ENCODE measurements around the gene PTGR3. TPM values are rescaled to one million over a fixed set of nuclear protein-coding genes. Genes with fewer than 3 reads are reported as not detected.

Gene PTGR3
- total RNA-seq, 1 experiment from 2014 or later = 31.7 TPM

DNA sequence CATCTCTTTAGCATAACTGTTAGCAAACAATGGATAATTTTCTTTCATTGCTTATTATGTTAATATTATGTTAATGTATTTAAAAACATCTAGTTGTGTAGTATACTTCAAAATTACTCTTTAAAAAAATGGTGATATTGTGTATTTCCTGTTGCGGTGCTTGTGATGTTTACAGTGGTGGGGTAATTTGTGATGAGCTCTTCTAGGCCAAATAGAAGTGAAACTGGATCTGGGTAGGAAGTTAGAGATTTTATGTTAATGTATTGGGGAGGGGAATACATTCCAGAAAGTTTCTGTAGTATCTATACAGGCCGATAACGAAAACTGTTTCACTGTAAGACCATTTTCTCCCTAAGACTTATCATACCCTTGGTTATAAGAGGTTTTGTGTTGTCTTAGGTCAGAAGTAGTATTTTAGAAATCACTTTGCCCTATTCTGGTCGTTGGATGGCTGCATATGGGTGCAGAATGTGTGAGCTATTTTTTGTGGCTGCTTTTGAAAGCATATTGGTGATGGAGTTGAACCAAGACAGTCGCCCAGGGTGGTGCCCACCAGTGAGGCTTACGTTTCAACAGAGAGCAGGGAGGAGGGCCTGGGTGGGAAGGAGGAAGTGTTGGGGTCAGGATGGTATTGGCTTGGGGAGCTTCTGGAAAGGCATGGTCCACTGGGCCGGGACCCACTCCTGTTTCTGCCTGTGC is 7.4 kb upstream of the PTGR3 start:
- Mint-ChIP-seq H3K36me3 (ENCODE audit: insufficient read depth, unreplicated experiment) (peaks cover 10% of the 10 kb centered on the region), H3K4me1 (ENCODE audit: low read depth, unreplicated experiment) (peaks cover 47% of the 10 kb centered on the region)

DNA sequence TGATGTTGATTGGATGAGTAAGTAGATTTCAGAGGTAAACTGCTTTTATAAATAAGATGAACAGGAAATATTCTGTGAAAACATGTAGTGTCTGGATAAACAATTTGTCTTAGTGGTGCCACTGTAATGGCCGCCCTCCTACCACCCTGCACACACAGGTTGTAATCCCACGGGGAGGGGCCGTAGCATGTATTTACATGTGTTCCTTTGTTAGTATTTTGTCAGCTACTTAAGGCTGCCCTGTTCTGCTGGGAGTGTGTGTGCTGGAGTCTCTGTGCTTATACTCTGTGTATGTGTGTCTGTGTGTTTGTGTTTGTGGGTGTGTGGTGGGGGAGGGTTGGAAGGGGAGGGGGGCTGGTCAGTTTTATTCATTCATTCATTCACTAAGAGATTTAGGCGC is 6.7 kb upstream of the PTGR3 start:
- H3K4me3 Mint-ChIP-seq (ENCODE audit: low read depth, unreplicated experiment) = no peak overlapping the region
- no peak for DNase-seq

More for the DNA sequence above, 7.4 kb upstream of the PTGR3 start:
- no peak for DNase-seq
- no TSS peak for BruUV-seq (replicated peaks)
- Mint-ChIP-seq H3K9me3 (ENCODE audit: low read depth, unreplicated experiment) (no peaks in the 10 kb centered on the region), H3K27me3 (ENCODE audit: unreplicated experiment) (no peaks in the 10 kb centered on the region), H3K27ac (ENCODE audit: unreplicated experiment) (no peak overlapping the region), H3K4me3 (ENCODE audit: low read depth, unreplicated experiment) (no peak overlapping the region)
- CTCF ChIA-PET = no interaction called here
- intact Hi-C loops (cut with micrococcal nuclease; ENCODE audit: unreplicated experiment) = loop anchor here (5.0 to 10.0 kb wide), 2 partner anchors 322 to 564 kb away; no protein-coding TSS in a partner anchor
- TF ChIP-seq, protein P1, sequence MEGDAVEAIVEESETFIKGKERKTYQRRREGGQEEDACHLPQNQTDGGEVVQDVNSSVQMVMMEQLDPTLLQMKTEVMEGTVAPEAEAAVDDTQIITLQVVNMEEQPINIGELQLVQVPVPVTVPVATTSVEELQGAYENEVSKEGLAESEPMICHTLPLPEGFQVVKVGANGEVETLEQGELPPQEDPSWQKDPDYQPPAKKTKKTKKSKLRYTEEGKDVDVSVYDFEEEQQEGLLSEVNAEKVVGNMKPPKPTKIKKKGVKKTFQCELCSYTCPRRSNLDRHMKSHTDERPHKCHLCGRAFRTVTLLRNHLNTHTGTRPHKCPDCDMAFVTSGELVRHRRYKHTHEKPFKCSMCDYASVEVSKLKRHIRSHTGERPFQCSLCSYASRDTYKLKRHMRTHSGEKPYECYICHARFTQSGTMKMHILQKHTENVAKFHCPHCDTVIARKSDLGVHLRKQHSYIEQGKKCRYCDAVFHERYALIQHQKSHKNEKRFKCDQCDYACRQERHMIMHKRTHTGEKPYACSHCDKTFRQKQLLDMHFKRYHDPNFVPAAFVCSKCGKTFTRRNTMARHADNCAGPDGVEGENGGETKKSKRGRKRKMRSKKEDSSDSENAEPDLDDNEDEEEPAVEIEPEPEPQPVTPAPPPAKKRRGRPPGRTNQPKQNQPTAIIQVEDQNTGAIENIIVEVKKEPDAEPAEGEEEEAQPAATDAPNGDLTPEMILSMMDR (IDR thresholded peaks at IDR 0.05; ENCODE audit: unreplicated experiment) = no peak

DNA sequence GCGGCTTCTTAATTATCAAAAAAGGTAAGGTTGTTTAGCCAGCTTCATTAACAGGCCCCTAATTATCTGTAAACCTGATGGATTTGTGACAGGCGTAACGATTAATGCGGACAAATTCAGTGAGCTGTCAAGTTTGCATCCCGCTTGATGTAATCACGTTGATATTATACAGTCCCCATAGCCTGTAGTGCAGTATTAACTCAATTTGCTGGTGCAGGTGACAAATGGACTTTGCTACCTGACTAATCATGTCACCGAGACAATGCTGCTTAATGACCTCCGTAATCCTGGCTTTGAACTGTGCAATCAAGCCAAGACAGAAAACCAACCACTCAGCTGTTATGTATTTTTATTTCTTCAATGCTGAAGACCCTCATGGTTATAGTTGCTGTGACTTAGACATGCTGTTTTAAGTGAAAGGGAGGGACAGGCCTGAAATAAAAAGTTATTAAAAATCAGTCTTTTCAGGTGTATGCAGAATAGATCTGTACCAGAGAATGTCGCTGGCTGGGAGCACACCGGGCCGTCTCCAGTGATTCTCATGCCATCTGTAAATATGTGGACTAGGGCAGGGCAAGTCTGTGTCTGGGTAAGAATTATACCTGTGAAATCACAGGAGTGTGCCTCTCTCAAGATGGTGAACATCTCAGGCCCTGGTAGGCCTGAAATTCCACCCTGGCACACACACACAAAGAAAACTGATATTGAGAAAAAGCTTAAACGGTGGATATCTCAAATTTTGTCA is 6.0 kb upstream of the PTGR3 start:
- no peak for DNase-seq
- H3K27me3 Mint-ChIP-seq (ENCODE audit: unreplicated experiment) = no peaks in the 10 kb centered on the region
- CTCF ChIA-PET = interaction anchor here (0.6 kb wide), 1 partner anchor 89 kb away, joined by 3 read pairs; no protein-coding TSS in a partner anchor
- TF ChIP-seq, protein P1 (IDR thresholded peaks at IDR 0.05; ENCODE audit: unreplicated experiment) = no peak
- no peak overlapping the region for H3K27ac Mint-ChIP-seq (ENCODE audit: unreplicated experiment)
- H3K9me3 Mint-ChIP-seq (ENCODE audit: low read depth, unreplicated experiment) = no peaks in the 10 kb centered on the region
- BruUV-seq (replicated peaks) = no TSS peak
- intact Hi-C loops (cut with micrococcal nuclease; ENCODE audit: unreplicated experiment) = loop anchor here (1.0 to 10.0 kb wide), 4 partner anchors 11 to 563 kb away; no protein-coding TSS in a partner anchor
- H3K4me1 Mint-ChIP-seq (ENCODE audit: low read depth, unreplicated experiment) = peaks cover 47% of the 10 kb centered on the region
- no peak overlapping the region for H3K4me3 Mint-ChIP-seq (ENCODE audit: low read depth, unreplicated experiment)
- H3K36me3 Mint-ChIP-seq (ENCODE audit: insufficient read depth, unreplicated experiment) = peaks cover 25% of the 10 kb centered on the region

More for the DNA sequence above, 6.7 kb upstream of the PTGR3 start:
- H3K27me3 Mint-ChIP-seq (ENCODE audit: unreplicated experiment) = no peaks in the 10 kb centered on the region
- no TSS peak for BruUV-seq (replicated peaks)
- no peak overlapping the region for H3K27ac Mint-ChIP-seq (ENCODE audit: unreplicated experiment)
- CTCF ChIA-PET = no interaction called here
- H3K9me3 Mint-ChIP-seq (ENCODE audit: low read depth, unreplicated experiment) = no peaks in the 10 kb centered on the region
- TF ChIP-seq, protein P1 (IDR thresholded peaks at IDR 0.05; ENCODE audit: unreplicated experiment) = no peak
- peaks cover 17% of the 10 kb centered on the region for H3K36me3 Mint-ChIP-seq (ENCODE audit: insufficient read depth, unreplicated experiment)
- peaks cover 47% of the 10 kb centered on the region for H3K4me1 Mint-ChIP-seq (ENCODE audit: low read depth, unreplicated experiment)
- intact Hi-C loops (cut with micrococcal nuclease; ENCODE audit: unreplicated experiment) = loop anchor here (5.0 to 10.0 kb wide), 2 partner anchors 321 to 563 kb away; no protein-coding TSS in a partner anchor

- H3K36me3 Mint-ChIP-seq (ENCODE audit: insufficient read depth, unreplicated experiment) = peaks cover 31% of the 10 kb centered on the region
- TF ChIP-seq, protein P1 (IDR thresholded peaks at IDR 0.05; ENCODE audit: unreplicated experiment) = no peak
- intact Hi-C loops (cut with micrococcal nuclease; ENCODE audit: unreplicated experiment) = loop anchor here (1.0 to 10.0 kb wide), 3 partner anchors 12 to 320 kb away; no protein-coding TSS in a partner anchor
- no peak for DNase-seq
- peak overlapping the region; percentile 39 for H3K27ac Mint-ChIP-seq (ENCODE audit: unreplicated experiment)
- no peaks in the 10 kb centered on the region for H3K9me3 Mint-ChIP-seq (ENCODE audit: low read depth, unreplicated experiment)
- peaks cover 47% of the 10 kb centered on the region for H3K4me1 Mint-ChIP-seq (ENCODE audit: low read depth, unreplicated experiment)
- H3K4me3 Mint-ChIP-seq (ENCODE audit: low read depth, unreplicated experiment) = no peak overlapping the region
- H3K27me3 Mint-ChIP-seq (ENCODE audit: unreplicated experiment) = no peaks in the 10 kb centered on the region
- CTCF ChIA-PET = no interaction called here
- no TSS peak for BruUV-seq (replicated peaks)
Measured at GRCh38 chr18:75214332-75214690, 5.4 kb upstream of the PTGR3 start.

Data from Calu3 (cell line).